Measurements from ENCODE around the gene HLA-DQB1.
A peak's percentile ranks its signal among the peaks of the same experiment; 100 is the strongest.
"Not testable (repeated sequence)": the region's sequence is repeated elsewhere in the genome, so short reads cannot be mapped to it uniquely, and the experiment has no call there.

The HLA-DQB1 gene

GRCh38 chr6:32666420-32667300 is at the start of gene HLA-DQB1:
HLA-DQB1 (minus strand) TSS chr6:32666657; CDS start chr6:32666607, 50 bp downstream.
- DNase-seq: no peak

GRCh38 chr6:32713241-32713640 is 46.8 kb upstream of the HLA-DQB1 start:
- no peak for DNase-seq

GRCh38 chr6:32709625-32710024 is 43.2 kb upstream of the HLA-DQB1 start:
- no peak for DNase-seq

- not testable (repeated sequence) for DNase-seq
These were observed 38.7 kb upstream of the HLA-DQB1 start for GRCh38 chr6:32705164-32705563.

- no peak for DNase-seq
These were observed 36.9 kb upstream of the HLA-DQB1 start for GRCh38 chr6:32703347-32703746.

- peak; percentile 59 for DNase-seq
These were observed 34.1 kb upstream of the HLA-DQB1 start for GRCh38 chr6:32700391-32701040.

- no peak for DNase-seq
These were observed 30.6 kb upstream of the HLA-DQB1 start for GRCh38 chr6:32697031-32697430.

- no peak for DNase-seq
These were observed 25.6 kb upstream of the HLA-DQB1 start for GRCh38 chr6:32692019-32692418.

GRCh38 chr6:32689531-32690501 is 23.4 kb upstream of the HLA-DQB1 start:
- no peak for DNase-seq

- DNase-seq: no peak
These were observed 19.1 kb upstream of the HLA-DQB1 start for GRCh38 chr6:32685603-32686002.

- no peak for DNase-seq
These were observed 17.8 kb upstream of the HLA-DQB1 start for GRCh38 chr6:32684246-32684645.

GRCh38 chr6:32680055-32680454 is 13.6 kb upstream of the HLA-DQB1 start:
- DNase-seq: no peak

- DNase-seq: no peak
These were observed 13.0 kb upstream of the HLA-DQB1 start for GRCh38 chr6:32679492-32679891.

GRCh38 chr6:32674123-32674522 is 7.7 kb upstream of the HLA-DQB1 start:
- not testable (repeated sequence) for DNase-seq

- DNase-seq: not testable (repeated sequence)
These were observed 5.5 kb upstream of the HLA-DQB1 start for GRCh38 chr6:32671908-32672307.

GRCh38 chr6:32669893-32670292 is 3.4 kb upstream of the HLA-DQB1 start:
- no peak for DNase-seq

GRCh38 chr6:32669240-32669639 is 2.8 kb upstream of the HLA-DQB1 start:
- DNase-seq: no peak

- no peak for DNase-seq
These were observed 1.8 kb upstream of the HLA-DQB1 start for GRCh38 chr6:32668226-32668747.

- DNase-seq: no peak
These were observed 796 bp downstream of the HLA-DQB1 start for GRCh38 chr6:32665661-32666060.

- no peak for DNase-seq
These were observed 1.6 kb downstream of the HLA-DQB1 start for GRCh38 chr6:32664827-32665362.

- no peak for DNase-seq
These were observed 2.1 kb downstream of the HLA-DQB1 start for GRCh38 chr6:32664354-32664753.

- no peak for DNase-seq
These were observed 3.6 kb downstream of the HLA-DQB1 start for GRCh38 chr6:32662836-32663235.
